GM12878 (cell line): Measurements from ENCODE around the gene CXCR6. TPM values are rescaled to one million over a fixed set of nuclear protein-coding genes. Genes with fewer than 3 reads are reported as not detected.

ENCODE experiments used
- DPF2 ChIP-seq: fragments of 450-650 bp; IDR thresholded peaks from 2 replicates; pipeline ENCODE4 v1.6.1; 2017; ENCODE audit warnings: mild to moderate bottlenecking
- JUNB ChIP-seq: IDR thresholded peaks from 2 replicates; pipeline ENCODE4 v1.6.1; 2016; ENCODE audit warnings: antibody characterized with exemption, mild to moderate bottlenecking
- RAD21 ChIP-seq: IDR thresholded peaks from 2 replicates; pipeline ENCODE4 v1.6.1; 2011; ENCODE audit warnings: mild to moderate bottlenecking, low read depth, low read length, moderate library complexity; ENCODE audit not compliant: insufficient read depth
- RUNX3 ChIP-seq: IDR thresholded peaks from 2 replicates; pipeline ENCODE4 v1.6.1; 2012; ENCODE audit warnings: low read length, inconsistent platforms
- polyA plus RNA-seq, 11 experiments: library from polyadenylated mRNA; depleted of rRNA in 4 of 11; unstranded in 6 of 11; stranded (reverse) in 5 of 11; fragments of >200 nt; fragmentation: Nextera tagmentation in 4 of 11; fragmentation: Illumina TruSeq in 1 of 11; extraction: Ambion mirVana in 4 of 11; extraction: Trizol in 1 of 11; gene quantifications; 1 replicate in 1 of 11; 2 replicates in 10 of 11; pipeline versions ENCODE4 v1.2.1 to v1.2.3, GENCODE V29; 2011 to 2016; ENCODE audit warnings: inconsistent platforms in 2 of 11, missing spikeins in 2 of 11, low read depth in 1 of 11
- total RNA-seq, 4 experiments: library from RNA; depleted of rRNA in 3 of 4; stranded (reverse); fragments of >200 nt in 3 of 4; fragmentation: Illumina TruSeq in 1 of 4; extraction: Trizol in 1 of 4; gene quantifications; 2 replicates each; pipeline versions ENCODE4 v1.2.1 to v1.2.3, GENCODE V29; 2013 to 2021
- TF ChIP-seq, protein P1 (sequence below): fragments of 150-350 bp; IDR thresholded peaks from 2 replicates; pipeline ENCODE4 v1.6.1; 2016; ENCODE audit warnings: low read depth, low read length
- TF ChIP-seq, protein P2 (sequence below): IDR thresholded peaks from 2 replicates; pipeline ENCODE4 v1.6.1; 2011; ENCODE audit warnings: borderline replicate concordance, low read depth, mild to moderate bottlenecking, moderate library complexity, mixed read lengths, low read length; ENCODE audit not compliant: insufficient read depth; ENCODE audit errors: extremely low read length
- TF ChIP-seq, protein P3 (sequence below), 3 experiments: IDR thresholded peaks in 2 of 3; conservative IDR thresholded peaks in 1 of 3; 2 replicates each; pipeline ENCODE4 v1.5.1; 2011; ENCODE audit warnings: low read depth in 3 of 3, low read length in 3 of 3, mild to moderate bottlenecking in 3 of 3, control low read depth in 2 of 3, moderate library complexity in 2 of 3, inconsistent platforms in 1 of 3, mixed read lengths in 1 of 3; ENCODE audit not compliant: control insufficient read depth in 2 of 3, insufficient read depth in 1 of 3; ENCODE audit errors: extremely low read depth in 1 of 3
- TF ChIP-seq, protein P4 (sequence below): fragments of 450-650 bp; IDR thresholded peaks from 2 replicates; pipeline ENCODE4 v1.6.1; 2014; ENCODE audit warnings: mild to moderate bottlenecking

CXCR6 gene
- total and polyA plus RNA-seq, 10 of the 15 experiments (the other 5 are each of a cell fraction or from before 2014, with no cell fraction given): 0.04 to 0.20 (median 0.12) TPM; not detected in 5

DNA sequence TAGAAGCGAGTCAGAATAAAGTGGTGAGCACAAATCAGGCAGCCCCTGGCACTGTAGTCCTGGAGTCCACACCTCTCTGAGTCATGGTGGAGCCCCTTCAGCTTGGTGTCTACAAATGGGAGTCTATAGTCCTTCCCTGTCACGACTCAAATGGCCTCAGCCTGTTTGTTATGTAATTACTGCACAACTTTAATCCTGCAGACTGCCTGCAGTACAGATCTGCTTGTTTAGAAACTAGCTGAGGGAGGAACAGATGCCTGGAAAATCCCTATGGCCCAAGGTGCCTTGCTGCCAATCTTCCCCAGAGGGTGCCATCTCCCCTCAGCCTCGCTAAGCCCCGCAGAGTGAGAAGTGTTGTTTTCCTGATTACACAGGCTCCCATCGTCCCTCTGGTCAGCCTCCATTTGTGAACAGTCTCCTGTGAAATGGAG is 3.9 kb upstream of the CXCR6 start (continued):
- TF ChIP-seq, protein P1, sequence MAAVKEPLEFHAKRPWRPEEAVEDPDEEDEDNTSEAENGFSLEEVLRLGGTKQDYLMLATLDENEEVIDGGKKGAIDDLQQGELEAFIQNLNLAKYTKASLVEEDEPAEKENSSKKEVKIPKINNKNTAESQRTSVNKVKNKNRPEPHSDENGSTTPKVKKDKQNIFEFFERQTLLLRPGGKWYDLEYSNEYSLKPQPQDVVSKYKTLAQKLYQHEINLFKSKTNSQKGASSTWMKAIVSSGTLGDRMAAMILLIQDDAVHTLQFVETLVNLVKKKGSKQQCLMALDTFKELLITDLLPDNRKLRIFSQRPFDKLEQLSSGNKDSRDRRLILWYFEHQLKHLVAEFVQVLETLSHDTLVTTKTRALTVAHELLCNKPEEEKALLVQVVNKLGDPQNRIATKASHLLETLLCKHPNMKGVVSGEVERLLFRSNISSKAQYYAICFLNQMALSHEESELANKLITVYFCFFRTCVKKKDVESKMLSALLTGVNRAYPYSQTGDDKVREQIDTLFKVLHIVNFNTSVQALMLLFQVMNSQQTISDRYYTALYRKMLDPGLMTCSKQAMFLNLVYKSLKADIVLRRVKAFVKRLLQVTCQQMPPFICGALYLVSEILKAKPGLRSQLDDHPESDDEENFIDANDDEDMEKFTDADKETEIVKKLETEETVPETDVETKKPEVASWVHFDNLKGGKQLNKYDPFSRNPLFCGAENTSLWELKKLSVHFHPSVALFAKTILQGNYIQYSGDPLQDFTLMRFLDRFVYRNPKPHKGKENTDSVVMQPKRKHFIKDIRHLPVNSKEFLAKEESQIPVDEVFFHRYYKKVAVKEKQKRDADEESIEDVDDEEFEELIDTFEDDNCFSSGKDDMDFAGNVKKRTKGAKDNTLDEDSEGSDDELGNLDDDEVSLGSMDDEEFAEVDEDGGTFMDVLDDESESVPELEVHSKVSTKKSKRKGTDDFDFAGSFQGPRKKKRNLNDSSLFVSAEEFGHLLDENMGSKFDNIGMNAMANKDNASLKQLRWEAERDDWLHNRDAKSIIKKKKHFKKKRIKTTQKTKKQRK: no peak
- no peak for TF ChIP-seq JUNB
- TF ChIP-seq, protein P2, sequence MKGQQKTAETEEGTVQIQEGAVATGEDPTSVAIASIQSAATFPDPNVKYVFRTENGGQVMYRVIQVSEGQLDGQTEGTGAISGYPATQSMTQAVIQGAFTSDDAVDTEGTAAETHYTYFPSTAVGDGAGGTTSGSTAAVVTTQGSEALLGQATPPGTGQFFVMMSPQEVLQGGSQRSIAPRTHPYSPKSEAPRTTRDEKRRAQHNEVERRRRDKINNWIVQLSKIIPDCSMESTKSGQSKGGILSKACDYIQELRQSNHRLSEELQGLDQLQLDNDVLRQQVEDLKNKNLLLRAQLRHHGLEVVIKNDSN: no peak
- TF ChIP-seq, protein P3, sequence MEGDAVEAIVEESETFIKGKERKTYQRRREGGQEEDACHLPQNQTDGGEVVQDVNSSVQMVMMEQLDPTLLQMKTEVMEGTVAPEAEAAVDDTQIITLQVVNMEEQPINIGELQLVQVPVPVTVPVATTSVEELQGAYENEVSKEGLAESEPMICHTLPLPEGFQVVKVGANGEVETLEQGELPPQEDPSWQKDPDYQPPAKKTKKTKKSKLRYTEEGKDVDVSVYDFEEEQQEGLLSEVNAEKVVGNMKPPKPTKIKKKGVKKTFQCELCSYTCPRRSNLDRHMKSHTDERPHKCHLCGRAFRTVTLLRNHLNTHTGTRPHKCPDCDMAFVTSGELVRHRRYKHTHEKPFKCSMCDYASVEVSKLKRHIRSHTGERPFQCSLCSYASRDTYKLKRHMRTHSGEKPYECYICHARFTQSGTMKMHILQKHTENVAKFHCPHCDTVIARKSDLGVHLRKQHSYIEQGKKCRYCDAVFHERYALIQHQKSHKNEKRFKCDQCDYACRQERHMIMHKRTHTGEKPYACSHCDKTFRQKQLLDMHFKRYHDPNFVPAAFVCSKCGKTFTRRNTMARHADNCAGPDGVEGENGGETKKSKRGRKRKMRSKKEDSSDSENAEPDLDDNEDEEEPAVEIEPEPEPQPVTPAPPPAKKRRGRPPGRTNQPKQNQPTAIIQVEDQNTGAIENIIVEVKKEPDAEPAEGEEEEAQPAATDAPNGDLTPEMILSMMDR (IDR thresholded peaks at IDR 0.05 in 2 of 3, conservative IDR thresholded peaks at IDR 0.05 in 1 of 3; ENCODE audit: control insufficient read depth in 2 of 3, extremely low read depth in 1 of 3, insufficient read depth in 1 of 3, low read depth in 3 of 3, low read length in 3 of 3): peak in 1 of 3 experiments; percentile 21; a peak in 1 of 6 replicates
- 0 out of 2 replicates have a peak, but pooled peaks have one; percentile 5 for TF ChIP-seq RAD21
- TF ChIP-seq RUNX3: no peak
- TF ChIP-seq, protein P4, sequence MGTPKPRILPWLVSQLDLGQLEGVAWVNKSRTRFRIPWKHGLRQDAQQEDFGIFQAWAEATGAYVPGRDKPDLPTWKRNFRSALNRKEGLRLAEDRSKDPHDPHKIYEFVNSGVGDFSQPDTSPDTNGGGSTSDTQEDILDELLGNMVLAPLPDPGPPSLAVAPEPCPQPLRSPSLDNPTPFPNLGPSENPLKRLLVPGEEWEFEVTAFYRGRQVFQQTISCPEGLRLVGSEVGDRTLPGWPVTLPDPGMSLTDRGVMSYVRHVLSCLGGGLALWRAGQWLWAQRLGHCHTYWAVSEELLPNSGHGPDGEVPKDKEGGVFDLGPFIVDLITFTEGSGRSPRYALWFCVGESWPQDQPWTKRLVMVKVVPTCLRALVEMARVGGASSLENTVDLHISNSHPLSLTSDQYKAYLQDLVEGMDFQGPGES: no peak
- TF ChIP-seq DPF2: no peak
